T-cell (primary cell): Measurements from ENCODE around the gene ANKRD63. TPM values are rescaled to one million over a fixed set of nuclear protein-coding genes. Genes with fewer than 3 reads are reported as not detected.
A peak's percentile ranks its signal among the peaks of the same experiment; 100 is the strongest.

Experiments
- ATAC-seq, 4 experiments: fragments of 200-7000 bp in 3 of 4; fragments of 150-1000 bp in 1 of 4; cut with Tn5 transposase; replicated peaks in 1 of 4; 1 replicate in 3 of 4; 2 replicates in 1 of 4; pipeline ENCODE4 v1.10.0; 2021; ENCODE audit warnings: moderate library complexity in 3 of 4, mild to moderate bottlenecking in 2 of 4, moderate number of reproducible peaks in 1 of 4
- CTCF ChIA-PET, 2 donors: fragments of 300-600 bp; sonication (Branson Sonifier 250); formaldehyde crosslinking; loops; one replicate each; lab custom pipeline; 2022; ENCODE audit warnings: antibody characterized with exemption in 2 of 2; lab: Charles Lee
- POLR2A ChIA-PET, 2 donors: fragments of 300-600 bp; sonication (Branson Sonifier 250); formaldehyde crosslinking; loops; one replicate each; lab custom pipeline; 2022; ENCODE audit warnings: antibody characterized with exemption in 2 of 2; lab: Charles Lee
- DNase-seq, 35 experiments: peaks; one replicate each; pipeline versions ENCODE4 v3.0.0 to v3.0.0-alpha.2; 2013 to 2023
- H3K27ac ChIP-seq: one replicate; pipeline ENCODE4 v1.5.1; 2013; ENCODE audit warnings: low read length
- H3K27me3 ChIP-seq, 2 experiments: replicated peaks in 1 of 2; 1 replicate in 1 of 2; 2 replicates in 1 of 2; pipeline versions ENCODE4 v1.6.1 to v1.7.0; 2013; ENCODE audit warnings: low read length in 1 of 2, mixed read lengths in 1 of 2; ENCODE audit not compliant: control insufficient read depth in 2 of 2, insufficient read depth in 2 of 2; ENCODE audit errors: extremely low read depth in 1 of 2
- H3K36me3 ChIP-seq, 2 donors: 1 replicate in 1 of 2; 2 replicates in 1 of 2; pipeline versions ENCODE4 v1.6.1 to v1.7.0; 2013; ENCODE audit warnings: low read length in 1 of 2; ENCODE audit not compliant: control insufficient read depth in 2 of 2, insufficient read depth in 1 of 2; ENCODE audit errors: extremely low read depth in 1 of 2
- H3K4me1 ChIP-seq, 2 experiments: 1 replicate in 1 of 2; 2 replicates in 1 of 2; pipeline versions ENCODE4 v1.6.1 to v1.7.0; 2013; ENCODE audit warnings: low read length in 2 of 2, mixed read lengths in 1 of 2; ENCODE audit not compliant: insufficient read depth in 2 of 2, control insufficient read depth in 1 of 2; ENCODE audit errors: extremely low read depth in 1 of 2
- H3K4me3 ChIP-seq, 2 donors: 1 replicate in 1 of 2; 2 replicates in 1 of 2; pipeline versions ENCODE4 v1.5.1 to v1.7.0; 2013; ENCODE audit warnings: mild to moderate bottlenecking in 2 of 2, low read length in 1 of 2, moderate library complexity in 1 of 2; ENCODE audit not compliant: control insufficient read depth in 1 of 2; ENCODE audit errors: extremely low read depth in 1 of 2
- H3K9me3 ChIP-seq: 2 replicates; pipeline ENCODE4 v1.7.0; 2013
- H3K27ac Mint-ChIP-seq, 2 donors: one replicate each; pipeline ENCODE4 v1.8.0; 2020 to 2021; ENCODE audit warnings: mild to moderate bottlenecking in 2 of 2, mixed read lengths in 2 of 2
- H3K27me3 Mint-ChIP-seq, 2 donors: one replicate each; pipeline ENCODE4 v1.8.0; 2021 to 2022; ENCODE audit warnings: mixed read lengths in 2 of 2
- H3K36me3 Mint-ChIP-seq: one replicate; pipeline ENCODE4 v1.8.0; 2021; ENCODE audit warnings: mixed read lengths
- H3K4me1 Mint-ChIP-seq, 3 donors: one replicate each; pipeline ENCODE4 v1.8.0; 2020 to 2022; ENCODE audit warnings: mixed read lengths in 3 of 3, mild to moderate bottlenecking in 1 of 3
- H3K4me3 Mint-ChIP-seq, 3 donors: one replicate each; pipeline ENCODE4 v1.8.0; 2020 to 2022; ENCODE audit warnings: mild to moderate bottlenecking in 3 of 3, mixed read lengths in 3 of 3, moderate library complexity in 3 of 3
- H3K9me3 Mint-ChIP-seq, 3 donors: one replicate each; pipeline ENCODE4 v1.8.0; 2020 to 2022; ENCODE audit warnings: mixed read lengths in 3 of 3
- WGBS: methylation state at CpG from one replicate; pipeline ENCODE4 v1.1.5; 2013; ENCODE audit warnings: missing lambda C conversion rate; ENCODE audit not compliant: insufficient coverage; 5-methylcytosine and 5-hydroxymethylcytosine counted together
- total RNA-seq, 35 experiments: library from RNA in 6 of 35; stranded (reverse) in 6 of 35; fragments of 120-200 nt in 1 of 35; gene quantifications; one replicate each; pipeline versions ENCODE4 v1.2.1 to v1.2.4 and lab custom pipeline; 2013 to 2026

The ANKRD63 gene
- total RNA-seq, 5 donors from 2014 or later (not counting 1 experiment from before 2014, with no cell fraction given) = 0.23 to 0.38 TPM; not detected in 3

DNA sequence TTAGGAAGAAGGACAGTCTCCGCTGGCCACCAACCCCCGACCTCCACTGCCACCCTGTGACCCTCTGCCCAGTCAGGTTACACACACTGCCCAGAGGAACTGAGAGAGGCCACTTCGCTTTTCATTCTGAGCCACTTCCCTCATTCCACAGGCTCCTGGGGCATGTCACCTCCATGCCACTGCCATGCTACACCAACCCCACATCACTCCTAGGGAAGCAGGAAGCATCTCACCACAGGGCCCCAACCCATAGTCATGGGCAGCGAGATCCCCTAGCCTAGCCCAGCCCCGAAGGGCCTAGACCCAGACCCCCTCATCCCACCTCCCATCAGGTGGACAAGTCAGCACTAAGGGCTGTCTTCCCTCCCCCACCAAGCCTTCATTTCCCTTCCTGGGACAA, 23.5 kb upstream of the ANKRD63 start:
- H3K4me3 Mint-ChIP-seq = peak overlapping the region; percentile 84 to 97 (median 92)
- DNase-seq (no peak), ATAC-seq (no peak)
- peaks cover 43 to 52% (median 51%) of the 10 kb centered on the region in 3 donors for H3K4me1 Mint-ChIP-seq
- no peaks in the 10 kb centered on the region for H3K9me3 Mint-ChIP-seq
- CTCF ChIA-PET = interaction anchor here (0.6 to 6.1 kb wide), 13 partner anchors 14 to 268 kb away, joined by 3 to 37 read pairs (median 7); partner anchors contain the start of genes CCDC9B (in 1 of the 2) and INAFM2 (in 1 of the 2)
- peaks cover 12 to 32% of the 10 kb centered on the region in 2 donors for H3K36me3 ChIP-seq
- no peaks in the 10 kb centered on the region for H3K27me3 Mint-ChIP-seq
- H3K4me3 ChIP-seq = peak overlapping the region; percentile 90 to 98
- H3K4me1 ChIP-seq = peaks cover 7 to 55% of the 10 kb centered on the region in 2 experiments
- H3K27me3 ChIP-seq = no peaks in the 10 kb centered on the region
- peaks cover 25% of the 10 kb centered on the region for H3K36me3 Mint-ChIP-seq
- no peaks in the 10 kb centered on the region for H3K9me3 ChIP-seq
- POLR2A ChIA-PET = interaction anchor here (0.9 to 1.6 kb wide), 2 partner anchors 13 to 17 kb away, joined by 3 read pairs; partner anchors contain the start of gene INAFM2 (in 1 of the 2)
- H3K27ac Mint-ChIP-seq = peak overlapping the region; percentile 98 to 99
- H3K27ac ChIP-seq = no peak overlapping the region
- whole genome bisulfite sequencing = 44% methylated on average over 5 of the region's 5 CpGs

DNA sequence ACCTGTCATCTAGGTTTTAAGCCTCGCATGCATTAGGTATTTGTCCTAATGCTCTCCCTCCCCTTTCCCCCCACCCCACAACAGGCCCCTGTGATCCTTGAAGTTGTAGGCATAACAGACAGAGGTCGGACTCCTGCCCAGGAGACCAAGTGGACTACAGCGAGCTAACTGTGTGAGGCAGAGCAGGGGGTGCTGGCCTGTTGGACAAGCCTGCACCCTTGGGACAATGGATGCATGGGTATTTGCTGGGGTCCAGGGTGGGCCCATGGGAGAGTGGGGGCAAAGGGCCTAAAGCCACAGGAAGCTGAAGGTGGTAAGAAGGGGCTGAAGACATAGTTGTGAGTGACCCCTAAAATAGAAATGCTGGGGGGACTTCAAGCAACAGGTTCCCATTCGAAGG, 22.4 kb upstream of the ANKRD63 start:
- Histone ChIP-seq H3K9me3 (peaks cover 2% of the 10 kb centered on the region), H3K4me1 (peaks cover 7 to 52% of the 10 kb centered on the region in 2 experiments), H3K36me3 (peaks cover 18 to 42% of the 10 kb centered on the region in 2 donors), H3K27me3 (no peaks in the 10 kb centered on the region), H3K27ac (no peak overlapping the region), H3K4me3 (no peak overlapping the region)
- DNase-seq (no peak), ATAC-seq (no peak)
- Mint-ChIP-seq H3K27ac (peak overlapping the region in 1 of 2 donors; percentile 34), H3K4me3 (peak overlapping the region in 1 of 3 donors; percentile 84), H3K36me3 (peaks cover 34% of the 10 kb centered on the region), H3K9me3 (peaks cover 0 to 3% (median 0%) of the 10 kb centered on the region in 3 donors), H3K4me1 (peaks cover 43 to 54% (median 52%) of the 10 kb centered on the region in 3 donors), H3K27me3 (no peaks in the 10 kb centered on the region)
- 100% methylated on average over 2 of the region's 4 CpGs for WGBS
- ChIA-PET CTCF (interaction anchor here (0.7 to 1.6 kb wide), 5 partner anchors 15 to 143 kb away, joined by 3 to 6 read pairs (median 3); no protein-coding TSS in a partner anchor), POLR2A (no interaction called here)

DNA sequence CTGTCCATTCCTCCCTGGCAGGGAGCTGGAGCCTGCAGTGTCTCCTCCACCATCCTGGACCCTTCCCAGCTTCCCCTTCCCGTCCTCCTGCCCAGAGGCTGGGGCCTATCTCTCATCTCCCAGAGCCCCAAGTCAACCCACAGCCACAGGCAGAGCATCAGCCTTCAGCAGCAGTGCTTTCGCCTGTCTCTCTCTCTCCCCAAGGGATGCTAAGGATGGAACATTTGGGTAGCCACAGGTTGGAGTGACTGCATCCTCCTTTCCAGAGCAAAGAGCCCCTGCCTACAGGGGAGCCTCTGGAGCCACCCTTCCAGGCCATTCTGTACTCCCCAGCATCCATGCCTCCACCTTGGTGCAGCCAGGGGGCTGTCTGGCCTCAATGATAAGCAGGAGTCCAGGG, 20.7 kb upstream of the ANKRD63 start:
- Mint-ChIP-seq H3K9me3 (peaks cover 0 to 3% (median 0%) of the 10 kb centered on the region in 3 donors), H3K36me3 (peaks cover 46% of the 10 kb centered on the region), H3K4me1 (peaks cover 28 to 37% (median 36%) of the 10 kb centered on the region in 3 donors), H3K27me3 (no peaks in the 10 kb centered on the region), H3K27ac (no peak overlapping the region), H3K4me3 (no peak overlapping the region)
- POLR2A ChIA-PET = no interaction called here
- Histone ChIP-seq H3K4me1 (peaks cover 2 to 35% of the 10 kb centered on the region in 2 experiments), H3K27ac (no peak overlapping the region), H3K36me3 (peaks cover 23 to 52% of the 10 kb centered on the region in 2 donors), H3K27me3 (no peaks in the 10 kb centered on the region), H3K9me3 (peaks cover 2% of the 10 kb centered on the region), H3K4me3 (no peak overlapping the region)
- DNase-seq (no peak), ATAC-seq (no peak)
- CTCF ChIA-PET = no interaction called here
- WGBS = no CpG with 5 or more reads among the region's 2 CpGs

GRCh38 chr15:40302981-40303380, 20.1 kb upstream of the ANKRD63 start:
- H3K4me1 ChIP-seq = peaks cover 2 to 34% of the 10 kb centered on the region in 2 experiments
- H3K27ac ChIP-seq = no peak overlapping the region
- no peaks in the 10 kb centered on the region for H3K27me3 ChIP-seq
- ChIA-PET CTCF (no interaction called here), POLR2A (no interaction called here)
- H3K9me3 ChIP-seq = peaks cover 2% of the 10 kb centered on the region
- DNase-seq (no peak), ATAC-seq (no peak)
- H3K36me3 ChIP-seq = peaks cover 23 to 58% of the 10 kb centered on the region in 2 donors
- Mint-ChIP-seq H3K9me3 (peaks cover 0 to 3% (median 0%) of the 10 kb centered on the region in 3 donors), H3K36me3 (peaks cover 46% of the 10 kb centered on the region), H3K4me3 (no peak overlapping the region), H3K27ac (no peak overlapping the region), H3K4me1 (peaks cover 28 to 36% (median 34%) of the 10 kb centered on the region in 3 donors), H3K27me3 (no peaks in the 10 kb centered on the region)
- WGBS = 94% methylated on average over 5 of the region's 11 CpGs
- H3K4me3 ChIP-seq = no peak overlapping the region

DNA sequence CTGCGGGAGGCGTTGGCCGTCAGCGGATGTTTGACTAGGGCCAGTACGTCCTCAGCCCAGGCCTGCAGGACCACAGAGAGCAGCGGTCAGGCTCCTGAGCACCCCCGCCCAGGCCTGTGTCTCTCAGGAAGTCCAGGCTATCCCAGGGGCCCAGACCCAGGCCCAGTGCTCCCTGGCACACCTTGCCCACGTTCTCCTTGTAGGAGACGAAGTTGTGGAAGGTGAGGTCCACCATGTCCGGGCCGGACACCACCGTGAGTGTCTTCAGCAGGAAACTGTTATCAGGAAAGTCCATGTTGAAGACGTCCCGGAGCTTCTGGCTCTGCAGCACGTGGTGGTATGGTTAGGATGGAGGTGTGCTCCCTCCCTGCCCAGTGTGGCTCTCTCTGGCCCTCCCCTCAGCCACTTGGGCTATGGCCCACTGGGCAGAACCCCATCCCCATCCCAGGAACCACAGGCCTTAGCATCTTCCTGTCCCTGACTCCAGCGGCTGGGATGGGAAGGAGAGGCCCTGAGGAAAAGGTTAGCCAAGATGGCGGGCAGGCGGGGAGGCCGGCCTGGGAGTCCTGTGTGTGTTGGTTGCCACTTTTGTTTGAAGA, 19.5 kb upstream of the ANKRD63 start:
- no peak for DNase-seq
- H3K4me3 Mint-ChIP-seq = no peak overlapping the region
- no peak overlapping the region for H3K27ac Mint-ChIP-seq
- peaks cover 0 to 3% (median 0%) of the 10 kb centered on the region in 3 donors for H3K9me3 Mint-ChIP-seq
- ATAC-seq = no peak
- H3K36me3 Mint-ChIP-seq = peaks cover 50% of the 10 kb centered on the region
- 98% methylated on average over 12 of the region's 19 CpGs for WGBS
- Histone ChIP-seq H3K4me3 (no peak overlapping the region), H3K36me3 (peaks cover 23 to 64% of the 10 kb centered on the region in 2 donors), H3K9me3 (peaks cover 2% of the 10 kb centered on the region), H3K27me3 (no peaks in the 10 kb centered on the region), H3K4me1 (peaks cover 2 to 33% of the 10 kb centered on the region in 2 experiments), H3K27ac (no peak overlapping the region)
- ChIA-PET POLR2A (no interaction called here), CTCF (interaction anchor here in 1 of 2 donors (0.5 kb wide), 1 partner anchor 287 kb away, joined by 4 read pairs; no protein-coding TSS in a partner anchor)
- H3K4me1 Mint-ChIP-seq = peaks cover 28 to 34% (median 34%) of the 10 kb centered on the region in 3 donors
- H3K27me3 Mint-ChIP-seq = no peaks in the 10 kb centered on the region

- H3K9me3 ChIP-seq = peaks cover 2% of the 10 kb centered on the region
- H3K4me3 ChIP-seq = no peak overlapping the region
- ATAC-seq = no peak
- H3K4me3 Mint-ChIP-seq = no peak overlapping the region
- H3K27me3 Mint-ChIP-seq = no peaks in the 10 kb centered on the region
- no peak for DNase-seq
- H3K9me3 Mint-ChIP-seq = peaks cover 0 to 3% (median 0%) of the 10 kb centered on the region in 3 donors
- H3K27me3 ChIP-seq = no peaks in the 10 kb centered on the region
- peaks cover 2 to 25% of the 10 kb centered on the region in 2 experiments for H3K4me1 ChIP-seq
- H3K4me1 Mint-ChIP-seq = peaks cover 23 to 32% (median 31%) of the 10 kb centered on the region in 3 donors
- POLR2A ChIA-PET = no interaction called here
- peaks cover 57% of the 10 kb centered on the region for H3K36me3 Mint-ChIP-seq
- peaks cover 23 to 70% of the 10 kb centered on the region in 2 donors for H3K36me3 ChIP-seq
- CTCF ChIA-PET = interaction anchor here in 1 of 2 donors (0.5 kb wide), 1 partner anchor 288 kb away, joined by 4 read pairs; no protein-coding TSS in a partner anchor
- H3K27ac Mint-ChIP-seq = no peak overlapping the region
- H3K27ac ChIP-seq = no peak overlapping the region
- 98% methylated on average over 10 of the region's 12 CpGs for WGBS
These were observed 18.8 kb upstream of the ANKRD63 start for GRCh38 chr15:40301467-40302179.
